ENCODE results near the gene BORCS5.

- TF ChIP-seq, protein P1, sequence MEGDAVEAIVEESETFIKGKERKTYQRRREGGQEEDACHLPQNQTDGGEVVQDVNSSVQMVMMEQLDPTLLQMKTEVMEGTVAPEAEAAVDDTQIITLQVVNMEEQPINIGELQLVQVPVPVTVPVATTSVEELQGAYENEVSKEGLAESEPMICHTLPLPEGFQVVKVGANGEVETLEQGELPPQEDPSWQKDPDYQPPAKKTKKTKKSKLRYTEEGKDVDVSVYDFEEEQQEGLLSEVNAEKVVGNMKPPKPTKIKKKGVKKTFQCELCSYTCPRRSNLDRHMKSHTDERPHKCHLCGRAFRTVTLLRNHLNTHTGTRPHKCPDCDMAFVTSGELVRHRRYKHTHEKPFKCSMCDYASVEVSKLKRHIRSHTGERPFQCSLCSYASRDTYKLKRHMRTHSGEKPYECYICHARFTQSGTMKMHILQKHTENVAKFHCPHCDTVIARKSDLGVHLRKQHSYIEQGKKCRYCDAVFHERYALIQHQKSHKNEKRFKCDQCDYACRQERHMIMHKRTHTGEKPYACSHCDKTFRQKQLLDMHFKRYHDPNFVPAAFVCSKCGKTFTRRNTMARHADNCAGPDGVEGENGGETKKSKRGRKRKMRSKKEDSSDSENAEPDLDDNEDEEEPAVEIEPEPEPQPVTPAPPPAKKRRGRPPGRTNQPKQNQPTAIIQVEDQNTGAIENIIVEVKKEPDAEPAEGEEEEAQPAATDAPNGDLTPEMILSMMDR (conservative IDR thresholded peaks at IDR 0.05; ENCODE audit: low read depth in 2 of 2), result no peak
- TF ChIP-seq REST (IDR thresholded peaks at IDR 0.05; ENCODE audit: unreplicated experiment), result no peak
- no peak for TF ChIP-seq POLR2AphosphoS5 (IDR thresholded peaks at IDR 0.05; ENCODE audit: low read depth)
- TF ChIP-seq EZH2 (IDR thresholded peaks at IDR 0.05; ENCODE audit: low read depth, unreplicated experiment), result no peak
- TF ChIP-seq CREB1 (CRISPR knock-in tag; IDR thresholded peaks at IDR 0.05; ENCODE audit: low read depth), result no peak
- no peak for TF ChIP-seq JUNB (IDR thresholded peaks at IDR 0.05; ENCODE audit: unreplicated experiment)
- no peak for TF ChIP-seq EZH2phosphoT487 (IDR thresholded peaks at IDR 0.05; ENCODE audit: unreplicated experiment)
- TF ChIP-seq ZNF114 (CRISPR knock-in tag; IDR thresholded peaks at IDR 0.05), result no peak
- TF ChIP-seq, protein P2, sequence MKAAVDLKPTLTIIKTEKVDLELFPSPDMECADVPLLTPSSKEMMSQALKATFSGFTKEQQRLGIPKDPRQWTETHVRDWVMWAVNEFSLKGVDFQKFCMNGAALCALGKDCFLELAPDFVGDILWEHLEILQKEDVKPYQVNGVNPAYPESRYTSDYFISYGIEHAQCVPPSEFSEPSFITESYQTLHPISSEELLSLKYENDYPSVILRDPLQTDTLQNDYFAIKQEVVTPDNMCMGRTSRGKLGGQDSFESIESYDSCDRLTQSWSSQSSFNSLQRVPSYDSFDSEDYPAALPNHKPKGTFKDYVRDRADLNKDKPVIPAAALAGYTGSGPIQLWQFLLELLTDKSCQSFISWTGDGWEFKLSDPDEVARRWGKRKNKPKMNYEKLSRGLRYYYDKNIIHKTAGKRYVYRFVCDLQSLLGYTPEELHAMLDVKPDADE (IDR thresholded peaks at IDR 0.05), result no peak
- no peak for TF ChIP-seq NANOG (IDR thresholded peaks at IDR 0.05; ENCODE audit: borderline replicate concordance)
- TF ChIP-seq ZNF331 (CRISPR knock-in tag; IDR thresholded peaks at IDR 0.05; ENCODE audit: low read depth), result no peak
- no peak for TF ChIP-seq STAT1 (IDR thresholded peaks at IDR 0.05; ENCODE audit: unreplicated experiment)
Observed at GRCh38 chr12:12427568-12427967, 70.7 kb downstream of the BORCS5 start.
